Activated B cell treated with CpG ODN at 0.5 μM for 24 hours (primary cell): ENCODE measurements around the gene DOK3. TPM values are rescaled to one million over a fixed set of nuclear protein-coding genes. Genes with fewer than 3 reads are reported as not detected.
A peak's percentile ranks its signal among the peaks of the same experiment; 100 is the strongest.

Experiments
- ATAC-seq: fragments of 200-7000 bp; cut with Tn5 transposase; one replicate; pipeline ENCODE4 v1.10.0; 2021; ENCODE audit warnings: low read depth, mild to moderate bottlenecking, moderate library complexity
- CTCF ChIA-PET: fragments of 350-600 bp; sonication (Branson Sonifier 250); formaldehyde crosslinking; loops from one replicate; lab custom pipeline; 2021; ENCODE audit warnings: antibody characterized with exemption; lab: Charles Lee
- POLR2A ChIA-PET: fragments of 350-600 bp; sonication (Branson Sonifier 250); formaldehyde crosslinking; loops from one replicate; lab custom pipeline; 2021; ENCODE audit warnings: antibody characterized with exemption; lab: Charles Lee
- DNase-seq: peaks from one replicate; pipeline ENCODE4 v3.0.0; 2022
- H3K27ac Mint-ChIP-seq: one replicate; pipeline ENCODE4 v1.8.0; 2020; ENCODE audit warnings: mixed read lengths
- H3K27me3 Mint-ChIP-seq: one replicate; pipeline ENCODE4 v1.8.0; 2021; ENCODE audit warnings: mixed read lengths
- H3K36me3 Mint-ChIP-seq: one replicate; pipeline ENCODE4 v1.8.0; 2021; ENCODE audit warnings: low read depth, mixed read lengths
- H3K4me1 Mint-ChIP-seq: one replicate; pipeline ENCODE4 v1.8.0; 2021; ENCODE audit warnings: mixed read lengths
- H3K4me3 Mint-ChIP-seq: one replicate; pipeline ENCODE4 v1.8.0; 2020; ENCODE audit warnings: mild to moderate bottlenecking, mixed read lengths
- H3K9me3 Mint-ChIP-seq: one replicate; pipeline ENCODE4 v1.8.0; 2020; ENCODE audit warnings: mixed read lengths
- intact Hi-C: fragments of 100-400 bp; cut with micrococcal nuclease; formaldehyde crosslinking; loops from one replicate; pipeline ENCODE4 v1.15.1; 2024
- total RNA-seq: library from RNA; stranded (reverse); gene quantifications from 2 replicates; pipeline ENCODE4 v1.2.3, GENCODE V29; 2022
- TF ChIP-seq, protein P1 (sequence below): fragments of 200-600 bp; IDR thresholded peaks from one replicate; pipeline ENCODE4 v1.8.0; 2022; ENCODE audit warnings: antibody characterized with exemption, mild to moderate bottlenecking

DOK3 gene
- total RNA-seq, 1 donor from 2014 or later: 88.5 TPM

GRCh38 chr5:177455036-177455660, 54.5 kb downstream of the DOK3 start:
- CTCF ChIA-PET: interaction anchor here (0.6 to 13.5 kb wide), 29 partner anchors 11 to 343 kb away, joined by 3 to 293 read pairs (median 5); partner anchors contain the start of genes PDLIM7, PFN3 and TMED9
- POLR2A ChIA-PET: interaction anchor here (0.6 to 6.0 kb wide), 21 partner anchors 9 to 673 kb away, joined by 3 to 101 read pairs (median 5); partner anchors contain the start of genes DOK3, GRK6, LMAN2 and PDLIM7
- ATAC-seq (peak; percentile 62), DNase-seq (peak; percentile 96)
- Mint-ChIP-seq H3K9me3 (no peaks in the 10 kb centered on the region), H3K4me1 (peaks cover 28% of the 10 kb centered on the region), H3K36me3 (no peaks in the 10 kb centered on the region), H3K4me3 (peak overlapping the region; percentile 91), H3K27ac (peak overlapping the region; percentile 12), H3K27me3 (no peaks in the 10 kb centered on the region)
- TF ChIP-seq, protein P1, sequence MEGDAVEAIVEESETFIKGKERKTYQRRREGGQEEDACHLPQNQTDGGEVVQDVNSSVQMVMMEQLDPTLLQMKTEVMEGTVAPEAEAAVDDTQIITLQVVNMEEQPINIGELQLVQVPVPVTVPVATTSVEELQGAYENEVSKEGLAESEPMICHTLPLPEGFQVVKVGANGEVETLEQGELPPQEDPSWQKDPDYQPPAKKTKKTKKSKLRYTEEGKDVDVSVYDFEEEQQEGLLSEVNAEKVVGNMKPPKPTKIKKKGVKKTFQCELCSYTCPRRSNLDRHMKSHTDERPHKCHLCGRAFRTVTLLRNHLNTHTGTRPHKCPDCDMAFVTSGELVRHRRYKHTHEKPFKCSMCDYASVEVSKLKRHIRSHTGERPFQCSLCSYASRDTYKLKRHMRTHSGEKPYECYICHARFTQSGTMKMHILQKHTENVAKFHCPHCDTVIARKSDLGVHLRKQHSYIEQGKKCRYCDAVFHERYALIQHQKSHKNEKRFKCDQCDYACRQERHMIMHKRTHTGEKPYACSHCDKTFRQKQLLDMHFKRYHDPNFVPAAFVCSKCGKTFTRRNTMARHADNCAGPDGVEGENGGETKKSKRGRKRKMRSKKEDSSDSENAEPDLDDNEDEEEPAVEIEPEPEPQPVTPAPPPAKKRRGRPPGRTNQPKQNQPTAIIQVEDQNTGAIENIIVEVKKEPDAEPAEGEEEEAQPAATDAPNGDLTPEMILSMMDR: peak; percentile 30
- intact Hi-C loops: loop anchor here (1.0 to 5.0 kb wide), 3 partner anchors 29 to 323 kb away; partner anchors contain the start of genes GRK6, MXD3 and NSD1

DNA sequence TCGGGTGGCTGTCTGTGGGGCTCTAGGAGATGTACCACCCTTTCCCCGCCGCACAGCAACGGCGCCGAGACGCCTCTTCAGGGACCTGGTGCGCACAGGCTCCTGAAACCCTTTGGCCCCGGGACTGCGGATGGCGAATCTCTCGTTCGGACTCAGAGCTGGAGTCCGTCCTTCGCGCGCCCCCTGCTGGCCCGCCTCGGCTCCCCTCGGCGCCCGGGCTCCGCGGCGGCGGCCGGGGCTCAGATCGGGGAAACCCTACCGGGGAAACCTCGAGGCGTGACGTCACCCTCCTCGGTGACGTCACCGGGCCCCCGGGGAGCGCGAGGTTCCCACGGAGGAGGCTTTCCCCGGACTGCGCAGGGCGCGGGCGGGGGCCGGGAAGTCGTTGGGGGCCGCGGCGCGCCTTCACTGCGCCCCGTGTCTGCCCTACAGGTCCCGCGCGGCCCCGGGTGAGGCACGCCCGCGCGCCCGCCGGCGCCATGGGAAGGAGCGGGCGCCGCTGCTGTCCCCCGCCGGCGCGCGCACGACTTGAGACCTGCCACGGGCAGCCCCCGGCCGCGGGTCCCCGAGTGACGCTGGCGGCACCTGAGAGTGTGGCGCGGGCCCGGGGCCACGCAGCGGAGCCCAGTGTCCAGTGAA, 55.1 kb downstream of the DOK3 start:
- DNase-seq (peak; percentile 97), ATAC-seq (peak; percentile 48)
- peak overlapping the region; percentile 12 for H3K27ac Mint-ChIP-seq
- H3K36me3 Mint-ChIP-seq: no peaks in the 10 kb centered on the region
- peak overlapping the region; percentile 91 for H3K4me3 Mint-ChIP-seq
- H3K27me3 Mint-ChIP-seq: no peaks in the 10 kb centered on the region
- POLR2A ChIA-PET: interaction anchor here (0.6 to 6.0 kb wide), 19 partner anchors 8 to 674 kb away, joined by 3 to 101 read pairs (median 6); partner anchors contain the start of genes DOK3, GRK6, LMAN2 and PDLIM7
- H3K9me3 Mint-ChIP-seq: no peaks in the 10 kb centered on the region
- TF ChIP-seq, protein P1: no peak
- intact Hi-C loops: loop anchor here (1.0 to 5.0 kb wide), 6 partner anchors 23 to 322 kb away; partner anchors contain the start of genes GRK6, MXD3 and NSD1
- H3K4me1 Mint-ChIP-seq: peaks cover 28% of the 10 kb centered on the region
- CTCF ChIA-PET: interaction anchor here (0.8 to 13.5 kb wide), 24 partner anchors 10 to 144 kb away, joined by 3 to 293 read pairs (median 5); partner anchors contain the start of genes PDLIM7, PFN3 and TMED9

- no peaks in the 10 kb centered on the region for H3K27me3 Mint-ChIP-seq
- CTCF ChIA-PET: interaction anchor here (0.8 to 13.5 kb wide), 16 partner anchors 9 to 138 kb away, joined by 3 to 293 read pairs (median 6); partner anchors contain the start of genes PDLIM7 and PFN3
- DNase-seq: no peak
- peak overlapping the region; percentile 85 for H3K4me3 Mint-ChIP-seq
- intact Hi-C loops: loop anchor here (1.0 to 2.0 kb wide), 4 partner anchors 23 to 143 kb away; partner anchors contain the start of gene MXD3
- H3K27ac Mint-ChIP-seq: peak overlapping the region; percentile 77
- peak; percentile 3 for ATAC-seq
- POLR2A ChIA-PET: interaction anchor here (0.6 to 6.0 kb wide), 10 partner anchors 8 to 469 kb away, joined by 3 to 101 read pairs (median 19); partner anchors contain the start of genes DOK3, GRK6, LMAN2 and PDLIM7
- TF ChIP-seq, protein P1: no peak
- peaks cover 32% of the 10 kb centered on the region for H3K4me1 Mint-ChIP-seq
- no peaks in the 10 kb centered on the region for H3K36me3 Mint-ChIP-seq
- no peaks in the 10 kb centered on the region for H3K9me3 Mint-ChIP-seq
Measured at GRCh38 chr5:177453852-177454396, 55.7 kb downstream of the DOK3 start.

GRCh38 chr5:177452688-177453638, 56.7 kb downstream of the DOK3 start:
- POLR2A ChIA-PET: interaction anchor here (0.6 to 6.0 kb wide), 7 partner anchors 9 to 468 kb away, joined by 3 to 101 read pairs (median 20); partner anchors contain the start of genes DOK3, GRK6 and LMAN2
- DNase-seq (no peak), ATAC-seq (no peak)
- Mint-ChIP-seq H3K36me3 (no peaks in the 10 kb centered on the region), H3K9me3 (no peaks in the 10 kb centered on the region), H3K4me1 (peaks cover 41% of the 10 kb centered on the region), H3K27me3 (no peaks in the 10 kb centered on the region), H3K27ac (no peak overlapping the region), H3K4me3 (peak overlapping the region; percentile 85)
- intact Hi-C loops: no loop called here
- TF ChIP-seq, protein P1: no peak
- CTCF ChIA-PET: interaction anchor here (1.2 to 13.5 kb wide), 6 partner anchors 19 to 143 kb away, joined by 3 to 293 read pairs (median 4); partner anchors contain the start of genes GRK6 and PFN3

Other genes starting within 250 kb of the DOK3 start
- 35.6 and 36.3 TPM in 2 replicates for gene RAB24, start 206.1 kb downstream of the DOK3 start, total RNA-seq
- gene PRELID1, start 206.0 kb downstream of the DOK3 start, total RNA-seq: 141 and 160 TPM in 2 replicates
- 7.6 and 9.1 TPM in 2 replicates for gene MXD3, start 197.9 kb downstream of the DOK3 start, total RNA-seq
- gene LMAN2, start 158.2 kb downstream of the DOK3 start, total RNA-seq: 88.0 and 89.7 TPM in 2 replicates
- gene RGS14, start 151.9 kb downstream of the DOK3 start, total RNA-seq: 50.6 and 58.3 TPM in 2 replicates
- not detected in 2 replicates for gene SLC34A1, start 125.4 kb downstream of the DOK3 start, total RNA-seq
- not detected in 2 replicates for gene PFN3, start 109.2 kb downstream of the DOK3 start, total RNA-seq
- 0.31 TPM in 1 of 2 replicates, not detected in the other for gene F12, start 100.3 kb downstream of the DOK3 start, total RNA-seq
- 90.6 and 92.6 TPM in 2 replicates for gene GRK6, start 83.2 kb downstream of the DOK3 start, total RNA-seq
- 2.4 and 3.2 TPM in 2 replicates for gene PRR7, start 63.0 kb downstream of the DOK3 start, total RNA-seq
- gene DBN1, start 36.2 kb downstream of the DOK3 start, total RNA-seq: 2.0 and 3.9 TPM in 2 replicates
- gene PDLIM7, start 12.2 kb downstream of the DOK3 start, total RNA-seq: 17.0 and 17.7 TPM in 2 replicates
- 128 and 144 TPM in 2 replicates for gene DDX41, start 7.1 kb upstream of the DOK3 start, total RNA-seq
- gene FAM193B, start 44.7 kb upstream of the DOK3 start, total RNA-seq: 108 and 121 TPM in 2 replicates
- 78.4 and 82.2 TPM in 2 replicates for gene TMED9, start 82.4 kb upstream of the DOK3 start, total RNA-seq
- 36.3 and 42.3 TPM in 2 replicates for gene B4GALT7, start 90.3 kb upstream of the DOK3 start, total RNA-seq